Measurements from ENCODE around the gene CAV3. TPM values are rescaled to one million over a fixed set of nuclear protein-coding genes. Genes with fewer than 3 reads are reported as not detected.

CAV3 gene
- total RNA-seq, 1 donor from 2014 or later = not detected

DNA sequence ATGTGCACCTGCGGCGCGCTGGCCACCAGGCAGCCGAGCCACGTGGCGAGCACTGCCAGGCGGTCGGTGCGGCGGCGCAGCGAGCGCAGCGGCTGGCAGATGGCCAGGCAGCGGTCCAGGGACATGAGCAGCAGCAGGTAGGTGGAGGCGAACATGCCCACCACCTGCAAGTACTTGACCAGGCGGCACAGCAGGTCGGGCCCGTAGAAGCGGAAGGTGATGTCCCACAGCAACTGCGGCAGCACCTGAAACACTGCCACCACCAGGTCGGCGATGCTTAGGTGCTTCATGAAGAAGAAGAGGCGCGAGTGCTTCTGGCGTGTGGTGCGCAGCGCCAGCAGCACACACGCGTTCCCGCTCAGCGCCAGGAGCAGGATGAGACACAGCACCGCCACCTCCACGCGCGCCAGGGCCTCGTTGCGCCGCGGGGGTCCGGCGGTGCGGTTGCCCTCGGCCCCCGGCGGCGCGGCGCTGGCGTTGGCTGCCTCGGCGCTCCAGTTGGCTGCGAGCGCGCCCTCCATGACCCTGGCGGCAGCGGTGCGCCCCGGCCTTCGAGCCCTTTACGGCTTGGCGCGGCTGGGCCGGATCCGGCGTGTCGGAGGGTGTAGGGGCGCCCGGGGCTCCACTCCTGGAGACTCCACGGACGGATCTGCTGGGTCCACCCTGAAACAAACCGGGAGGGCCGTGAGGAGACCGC, 34.2 kb downstream of the CAV3 start:
- TF ChIP-seq, protein P1, sequence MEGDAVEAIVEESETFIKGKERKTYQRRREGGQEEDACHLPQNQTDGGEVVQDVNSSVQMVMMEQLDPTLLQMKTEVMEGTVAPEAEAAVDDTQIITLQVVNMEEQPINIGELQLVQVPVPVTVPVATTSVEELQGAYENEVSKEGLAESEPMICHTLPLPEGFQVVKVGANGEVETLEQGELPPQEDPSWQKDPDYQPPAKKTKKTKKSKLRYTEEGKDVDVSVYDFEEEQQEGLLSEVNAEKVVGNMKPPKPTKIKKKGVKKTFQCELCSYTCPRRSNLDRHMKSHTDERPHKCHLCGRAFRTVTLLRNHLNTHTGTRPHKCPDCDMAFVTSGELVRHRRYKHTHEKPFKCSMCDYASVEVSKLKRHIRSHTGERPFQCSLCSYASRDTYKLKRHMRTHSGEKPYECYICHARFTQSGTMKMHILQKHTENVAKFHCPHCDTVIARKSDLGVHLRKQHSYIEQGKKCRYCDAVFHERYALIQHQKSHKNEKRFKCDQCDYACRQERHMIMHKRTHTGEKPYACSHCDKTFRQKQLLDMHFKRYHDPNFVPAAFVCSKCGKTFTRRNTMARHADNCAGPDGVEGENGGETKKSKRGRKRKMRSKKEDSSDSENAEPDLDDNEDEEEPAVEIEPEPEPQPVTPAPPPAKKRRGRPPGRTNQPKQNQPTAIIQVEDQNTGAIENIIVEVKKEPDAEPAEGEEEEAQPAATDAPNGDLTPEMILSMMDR (IDR thresholded peaks at IDR 0.05; ENCODE audit: insufficient read depth, low read depth, low read length) = no peak
- TF ChIP-seq EZH2 (IDR thresholded peaks at IDR 0.05; ENCODE audit: insufficient read depth, low read length) = peak; percentile 53
- H2AFZ ChIP-seq (ENCODE audit: low read depth, low read length) = peak overlapping the region; percentile 86
- H3K36me3 Mint-ChIP-seq (ENCODE audit: low read depth, unreplicated experiment) = peaks cover 2% of the 10 kb centered on the region
- DNase-seq (ENCODE audit: low read depth) (peak; percentile 32), FAIRE-seq (no peak)
- H3K27me3 Mint-ChIP-seq (ENCODE audit: low read depth, unreplicated experiment) = peaks cover 39% of the 10 kb centered on the region
- no peaks in the 10 kb centered on the region for H3K9me3 ChIP-seq (ENCODE audit: insufficient read depth, low read depth, low read length)
- H3K36me3 ChIP-seq (ENCODE audit: insufficient read depth, low read length) = peaks cover 16% of the 10 kb centered on the region
- peaks cover 4% of the 10 kb centered on the region for H3K4me1 Mint-ChIP-seq (ENCODE audit: low read depth, unreplicated experiment)
- H3K79me2 ChIP-seq (ENCODE audit: insufficient read depth, low read length) = peaks cover 57% of the 10 kb centered on the region
- peak overlapping the region; percentile 85 for H3K9ac ChIP-seq (ENCODE audit: low read length)
- H3K9me3 Mint-ChIP-seq (ENCODE audit: unreplicated experiment) = no peaks in the 10 kb centered on the region
- H3K27ac ChIP-seq (ENCODE audit: low read depth, low read length) = peak overlapping the region; percentile 74
- H3K27ac Mint-ChIP-seq (ENCODE audit: unreplicated experiment) = no peak overlapping the region
- H3K4me1 ChIP-seq (ENCODE audit: insufficient read depth, low read length) = peaks cover 56% of the 10 kb centered on the region
- no peaks in the 10 kb centered on the region for H3K27me3 ChIP-seq (ENCODE audit: insufficient read depth, low read length)
- H3K4me3 ChIP-seq (ENCODE audit: insufficient read depth, low read depth, low read length) = peak overlapping the region; percentile 79
- peaks cover 39% of the 10 kb centered on the region for H4K20me1 ChIP-seq (ENCODE audit: insufficient read depth, low read length)
- H3K4me3 Mint-ChIP-seq (ENCODE audit: unreplicated experiment) = peak overlapping the region; percentile 82
- peak overlapping the region; percentile 98 for H3K4me2 ChIP-seq (ENCODE audit: low read length)

DNA sequence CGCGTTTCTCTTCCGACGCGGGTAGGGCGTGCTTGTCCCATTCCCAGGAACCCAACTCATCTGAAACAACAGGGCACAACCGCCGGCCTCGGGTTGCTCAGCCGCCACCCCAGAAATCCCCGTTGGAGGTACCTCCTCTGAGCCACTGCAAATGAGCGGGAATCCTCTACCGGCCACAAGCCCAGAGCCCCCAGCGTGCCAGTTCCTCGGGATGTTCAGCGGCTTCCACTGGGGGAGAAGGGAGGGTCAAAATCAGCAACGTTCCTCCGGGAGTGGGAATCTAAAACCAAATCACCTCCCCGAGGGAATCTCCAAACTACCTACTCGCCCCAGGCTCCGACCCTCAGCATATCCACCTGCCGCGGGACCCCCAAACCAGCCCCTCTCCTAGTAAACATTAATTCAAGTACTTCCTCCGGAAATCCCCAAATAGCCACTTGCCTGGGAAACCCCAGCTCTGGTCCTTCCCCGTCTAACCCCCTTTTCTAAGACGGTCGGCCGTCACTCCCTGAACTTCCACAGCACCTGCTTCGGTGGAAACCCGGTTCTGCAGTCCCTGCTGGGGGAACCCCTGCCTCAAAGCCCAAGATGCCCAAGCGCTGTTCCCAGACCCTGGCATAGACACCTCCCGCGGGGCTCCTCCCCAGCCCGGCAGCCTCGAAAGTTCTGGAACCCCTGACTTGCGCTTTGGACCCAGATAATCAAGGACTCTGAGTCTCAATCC, 34.9 kb downstream of the CAV3 start:
- Histone ChIP-seq H3K4me2 (ENCODE audit: low read length) (peak overlapping the region; percentile 98), H3K9me3 (ENCODE audit: insufficient read depth, low read depth, low read length) (no peaks in the 10 kb centered on the region), H3K27ac (ENCODE audit: low read depth, low read length) (peak overlapping the region; percentile 74), H4K20me1 (ENCODE audit: insufficient read depth, low read length) (peaks cover 34% of the 10 kb centered on the region), H3K4me1 (ENCODE audit: insufficient read depth, low read length) (peaks cover 51% of the 10 kb centered on the region), H3K79me2 (ENCODE audit: insufficient read depth, low read length) (peaks cover 54% of the 10 kb centered on the region), H3K4me3 (ENCODE audit: insufficient read depth, low read depth, low read length) (peak overlapping the region; percentile 79), H2AFZ (ENCODE audit: low read depth, low read length) (peak overlapping the region; percentile 86), H3K27me3 (ENCODE audit: insufficient read depth, low read length) (no peaks in the 10 kb centered on the region), H3K9ac (ENCODE audit: low read length) (peak overlapping the region; percentile 85), H3K36me3 (ENCODE audit: insufficient read depth, low read length) (peaks cover 16% of the 10 kb centered on the region)
- H3K27ac Mint-ChIP-seq (ENCODE audit: unreplicated experiment) = no peak overlapping the region
- no peaks in the 10 kb centered on the region for H3K9me3 Mint-ChIP-seq (ENCODE audit: unreplicated experiment)
- peaks cover 2% of the 10 kb centered on the region for H3K36me3 Mint-ChIP-seq (ENCODE audit: low read depth, unreplicated experiment)
- no peak for DNase-seq (ENCODE audit: low read depth)
- H3K4me1 Mint-ChIP-seq (ENCODE audit: low read depth, unreplicated experiment) = peaks cover 4% of the 10 kb centered on the region
- no peak for FAIRE-seq
- peak; percentile 53 for TF ChIP-seq EZH2 (IDR thresholded peaks at IDR 0.05; ENCODE audit: insufficient read depth, low read length)
- TF ChIP-seq, protein P1 (IDR thresholded peaks at IDR 0.05; ENCODE audit: insufficient read depth, low read depth, low read length) = no peak
- peaks cover 32% of the 10 kb centered on the region for H3K27me3 Mint-ChIP-seq (ENCODE audit: low read depth, unreplicated experiment)
- peak overlapping the region; percentile 82 for H3K4me3 Mint-ChIP-seq (ENCODE audit: unreplicated experiment)
